Psoas muscle (tissue), 8 donors: ENCODE measurements around the gene CRYGB. TPM values are rescaled to one million over a fixed set of nuclear protein-coding genes. Genes with fewer than 3 reads are reported as not detected.

Experiments
- ATAC-seq, 4 donors: fragments of 200-7000 bp; cut with Tn5 transposase; one replicate each; pipeline ENCODE4 v1.9.1; 2020; ENCODE audit warnings: moderate library complexity in 3 of 4, mild to moderate bottlenecking in 2 of 4
- DNase-seq, 2 donors: peaks; one replicate each; pipeline ENCODE4 v3.0.0-alpha.2; 2020
- H3K27ac ChIP-seq: fragments of 200-600 bp; one replicate; pipeline ENCODE4 v1.8.0; 2022
- H3K27me3 ChIP-seq, 3 donors: fragments of 200-600 bp in 1 of 3; one replicate each; pipeline versions ENCODE4 v1.6.1 to v1.8.0; 2013 to 2022; ENCODE audit warnings: low read length in 2 of 3, mild to moderate bottlenecking in 2 of 3, moderate library complexity in 1 of 3; ENCODE audit not compliant: insufficient read depth in 3 of 3
- H3K36me3 ChIP-seq, 2 donors: fragments of 200-600 bp in 1 of 2; one replicate each; pipeline versions ENCODE4 v1.6.1 to v1.8.0; 2013 to 2022; ENCODE audit warnings: low read depth in 1 of 2, mild to moderate bottlenecking in 1 of 2, moderate library complexity in 1 of 2; ENCODE audit not compliant: insufficient read depth in 1 of 2
- H3K4me1 ChIP-seq: fragments of 200-600 bp; one replicate; pipeline ENCODE4 v1.8.0; 2022
- H3K4me3 ChIP-seq: fragments of 200-600 bp; one replicate; pipeline ENCODE4 v1.8.0; 2022; ENCODE audit warnings: mild to moderate bottlenecking
- H3K9me3 ChIP-seq: fragments of 200-600 bp; one replicate; pipeline ENCODE4 v1.8.0; 2022
- CTCF ChIP-seq: fragments of 200-600 bp; IDR thresholded peaks from one replicate; pipeline ENCODE4 v1.8.0; 2022; ENCODE audit warnings: antibody characterized with exemption
- WGBS, 3 donors: extraction: QIAGEN DNeasy Blood & Tissue Kit; methylation state at CpG; one replicate each; pipeline versions ENCODE4 v1.1.6 to v1.1.7; 2013; 5-methylcytosine and 5-hydroxymethylcytosine counted together
- intact Hi-C, 2 donors: fragments of 100-400 bp; cut with DNase I; formaldehyde crosslinking; loops; one replicate each; pipeline versions ENCODE4 v1.11.0 to v1.14.2; 2022
- polyA plus RNA-seq, 3 donors: library from polyadenylated mRNA; stranded (reverse); fragments of 200-250 nt; gene quantifications; one replicate each; pipeline ENCODE4 v1.2.3, GENCODE V29; 2013
- total RNA-seq, 4 donors: library from RNA; stranded (reverse); fragmentation: NEBNext Ultra II Directional in 2 of 4; extraction: Animal tissue kit (Norgen Biotek cat#: 25700) in 2 of 4; gene quantifications; one replicate each; pipeline versions ENCODE4 v1.2.1 to v1.2.4, GENCODE V29; 2021 to 2023
- donor health status: healthy with polysubstance abuse.
- donor health status: DM: no; HTN: no; CAD: no; lungs with moderate emphysema.
- donor health status: Bipolar disorder and iron deficiency.
- donor health status: healthy.
- donor health status: DM: yes; HTN: yes; CAD: no.
- donor health status: DM: no; HTN: no; CAD: no.
- donor health status: DM: no; HTN: no; CAD: no.
- donor health status: DM: yes; HTN: yes; CAD: no.

Gene CRYGB
- total and polyA plus RNA-seq, 7 donors = not detected

DNA sequence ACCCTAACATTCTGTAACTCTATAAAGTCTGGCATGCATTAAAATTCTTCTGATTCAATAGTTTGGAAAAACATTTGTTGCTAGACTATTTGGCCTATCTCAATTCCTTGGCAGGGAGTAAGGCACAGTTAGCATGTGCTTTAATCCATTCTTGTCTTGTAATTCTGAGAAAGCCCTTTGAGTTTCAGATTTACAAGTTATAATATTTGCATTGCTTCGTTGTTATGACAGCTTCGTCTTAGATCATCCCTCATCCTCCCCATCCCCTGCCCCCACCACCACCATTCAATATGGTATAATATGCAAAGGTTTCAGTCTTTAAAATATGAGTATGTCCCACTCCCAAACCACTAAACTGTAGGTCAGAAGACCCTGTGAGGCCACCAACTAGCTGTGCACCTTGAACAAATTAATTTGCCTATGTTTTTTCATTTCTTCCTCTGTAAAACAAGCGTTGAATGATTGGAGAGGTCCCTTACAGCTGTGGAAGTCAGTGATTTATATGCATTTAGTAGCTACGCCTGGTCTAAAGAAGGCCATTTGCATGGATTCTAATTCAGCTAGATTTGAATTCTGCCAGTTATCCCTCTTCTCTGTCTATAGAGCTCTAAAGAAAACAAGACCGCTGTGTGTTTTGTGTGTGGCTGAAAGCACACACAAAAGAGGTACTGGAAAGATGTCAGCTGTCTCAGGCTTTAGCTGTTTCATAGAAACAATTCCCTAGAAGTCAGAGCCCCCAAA, 43.3 kb upstream of the CRYGB start:
- Histone ChIP-seq H3K36me3 (no peaks in the 10 kb centered on the region), H3K4me1 (no peaks in the 10 kb centered on the region), H3K27ac (no peak overlapping the region), H3K9me3 (no peaks in the 10 kb centered on the region), H3K4me3 (no peak overlapping the region), H3K27me3 (no peaks in the 10 kb centered on the region)
- no peak for TF ChIP-seq CTCF
- 69 to 76% (median 73%) methylated on average over 5 of the region's 5 CpGs for WGBS, 3 donors
- intact Hi-C loops = no loop called here
- DNase-seq = no peak
- no peak for ATAC-seq

DNA sequence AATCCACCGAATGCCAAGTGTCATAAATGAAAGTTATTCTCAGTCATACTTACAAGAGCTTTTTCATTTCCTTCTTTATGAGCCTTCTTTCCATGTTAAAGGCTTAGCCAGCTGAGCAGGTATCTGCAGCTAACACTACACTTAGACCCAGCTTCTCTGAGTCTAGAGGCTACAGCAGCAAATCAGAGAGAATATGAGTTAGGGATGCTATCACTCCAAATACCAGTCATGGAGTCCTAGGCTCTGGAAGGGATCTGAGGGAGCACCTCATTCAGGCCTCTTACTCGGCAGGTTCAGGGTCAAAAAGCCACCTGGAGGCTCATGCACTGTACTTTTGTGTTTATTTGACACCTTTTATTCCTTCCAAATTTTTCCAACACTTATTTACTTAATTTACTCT, 40.9 kb upstream of the CRYGB start:
- Histone ChIP-seq H3K9me3 (no peaks in the 10 kb centered on the region), H3K36me3 (no peaks in the 10 kb centered on the region), H3K4me1 (no peaks in the 10 kb centered on the region), H3K27me3 (peaks cover 0 to 4% (median 0%) of the 10 kb centered on the region in 3 donors), H3K27ac (no peak overlapping the region), H3K4me3 (no peak overlapping the region)
- 78 to 84% (median 80%) methylated on average over 2 of the region's 2 CpGs for whole genome bisulfite sequencing, 3 donors
- no peak for TF ChIP-seq CTCF
- intact Hi-C loops = no loop called here
- no peak for DNase-seq
- ATAC-seq = no peak

DNA sequence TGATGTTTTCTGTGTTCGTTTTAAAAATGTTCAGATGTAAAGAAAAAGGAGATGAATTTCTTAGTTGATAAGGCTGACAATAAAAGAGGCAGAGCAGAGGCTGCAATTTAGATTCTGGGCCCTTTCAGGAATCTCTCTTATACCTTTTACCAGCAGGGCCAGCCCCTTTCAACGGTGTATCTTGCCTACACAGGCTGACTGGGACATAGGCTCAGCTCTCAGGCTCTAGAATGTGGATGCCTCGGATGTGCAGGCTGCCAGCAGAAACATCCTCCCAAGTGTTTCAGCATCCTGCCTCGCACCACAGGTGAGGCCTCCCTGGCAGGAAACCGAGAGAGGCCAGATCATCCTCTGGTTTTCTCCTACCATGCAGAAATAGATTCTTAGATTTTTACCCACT, 40.5 kb upstream of the CRYGB start:
- no peaks in the 10 kb centered on the region for H3K4me1 ChIP-seq
- no peak for ATAC-seq
- no peaks in the 10 kb centered on the region for H3K9me3 ChIP-seq
- H3K36me3 ChIP-seq = no peaks in the 10 kb centered on the region
- WGBS, 3 donors = 51 to 65% (median 56%) methylated on average over 5 of the region's 5 CpGs
- peaks cover 0 to 4% (median 0%) of the 10 kb centered on the region in 3 donors for H3K27me3 ChIP-seq
- H3K4me3 ChIP-seq = no peak overlapping the region
- no peak overlapping the region for H3K27ac ChIP-seq
- DNase-seq = no peak
- intact Hi-C loops = no loop called here
- no peak for TF ChIP-seq CTCF

DNA sequence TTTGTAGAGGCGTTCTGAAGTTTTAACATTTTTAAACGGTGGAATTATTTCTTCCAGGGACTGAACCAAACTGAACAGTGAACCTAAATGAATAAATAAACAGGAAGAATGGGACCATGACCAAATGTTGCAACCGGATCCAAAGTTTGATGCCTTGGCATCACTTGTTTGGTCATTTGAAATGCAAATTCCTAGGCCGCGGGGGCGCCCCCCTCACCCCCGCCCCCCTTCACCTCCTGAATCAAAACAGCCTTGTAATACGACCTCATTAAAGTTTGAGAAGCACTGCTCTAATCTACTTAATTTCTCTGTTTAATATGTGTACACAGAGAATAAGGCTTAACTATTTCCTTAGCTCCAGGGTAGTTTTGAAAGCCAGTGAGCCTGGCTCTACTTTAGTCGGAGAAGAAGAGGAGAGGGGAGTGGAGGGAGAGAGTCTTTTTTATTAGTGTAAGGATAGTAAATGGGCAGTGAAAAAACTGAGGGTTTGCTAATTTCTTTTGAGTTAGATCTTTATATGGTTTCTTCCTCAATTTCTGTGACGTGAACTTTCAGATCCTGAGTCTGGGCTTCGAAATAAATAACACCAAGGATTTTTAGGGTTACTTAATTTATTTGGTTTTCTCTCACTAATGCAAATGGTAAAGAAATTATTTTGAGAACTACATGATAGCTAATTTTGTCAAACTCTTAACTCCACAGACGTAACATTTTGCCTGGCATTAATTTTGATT, 38.2 kb upstream of the CRYGB start:
- H3K9me3 ChIP-seq = no peaks in the 10 kb centered on the region
- no peaks in the 10 kb centered on the region for H3K4me1 ChIP-seq
- no peak for ATAC-seq
- H3K27me3 ChIP-seq = peaks cover 0 to 4% (median 0%) of the 10 kb centered on the region in 3 donors
- WGBS, 3 donors = 20 to 29% (median 26%) methylated on average over 12 of the region's 12 CpGs
- intact Hi-C loops = no loop called here
- no peak for TF ChIP-seq CTCF
- no peak for DNase-seq
- H3K4me3 ChIP-seq = no peak overlapping the region
- H3K27ac ChIP-seq = no peak overlapping the region
- no peaks in the 10 kb centered on the region for H3K36me3 ChIP-seq
